HCEC 1CT (cell line): ENCODE data around the gene ROBO1.
"Not testable (repeated sequence)": the region's sequence is repeated elsewhere in the genome, so short reads cannot be mapped to it uniquely, and the experiment has no call there.

Experiments
- DNase-seq: peaks from one replicate; pipeline ENCODE4 v3.0.0-alpha.2; 2017

ROBO1 gene

GRCh38 chr3:78900426-78900825 is 867.4 kb downstream of the ROBO1 start:
- peak; percentile 62 for DNase-seq

- peak; percentile 30 for DNase-seq
Measured at GRCh38 chr3:78895528-78895927, 872.3 kb downstream of the ROBO1 start.

GRCh38 chr3:78894787-78895186 is 873.0 kb downstream of the ROBO1 start:
- no peak for DNase-seq

GRCh38 chr3:78893161-78893560 is 874.6 kb downstream of the ROBO1 start:
- DNase-seq: no peak

GRCh38 chr3:78889348-78889747 is 878.5 kb downstream of the ROBO1 start:
- DNase-seq: no peak

GRCh38 chr3:78888635-78889034 is 879.2 kb downstream of the ROBO1 start:
- DNase-seq: peak; percentile 69

GRCh38 chr3:78887547-78888011 is 880.2 kb downstream of the ROBO1 start:
- peak; percentile 62 for DNase-seq

GRCh38 chr3:78887029-78887428 is 880.8 kb downstream of the ROBO1 start:
- DNase-seq: peak; percentile 78

- not testable (repeated sequence) for DNase-seq
Measured at GRCh38 chr3:78884567-78884966, 883.2 kb downstream of the ROBO1 start.

GRCh38 chr3:78882251-78882650 is 885.5 kb downstream of the ROBO1 start:
- DNase-seq: no peak

GRCh38 chr3:78881501-78881900 is 886.3 kb downstream of the ROBO1 start:
- DNase-seq: no peak

- DNase-seq: no peak
Measured at GRCh38 chr3:78880603-78881461, 887.0 kb downstream of the ROBO1 start.

- peak; percentile 54 for DNase-seq
Measured at GRCh38 chr3:78879295-78879860, 888.4 kb downstream of the ROBO1 start.

GRCh38 chr3:78878789-78879188 is 889.0 kb downstream of the ROBO1 start:
- DNase-seq: no peak

- DNase-seq: peak; percentile 75
Measured at GRCh38 chr3:78878011-78878410, 889.8 kb downstream of the ROBO1 start.

- DNase-seq: peak; percentile 73
Measured at GRCh38 chr3:78875851-78876250, 891.9 kb downstream of the ROBO1 start.

- DNase-seq: no peak
Measured at GRCh38 chr3:78875436-78875835, 892.4 kb downstream of the ROBO1 start.

GRCh38 chr3:78873641-78874040 is 894.2 kb downstream of the ROBO1 start:
- DNase-seq: peak; percentile 51

- no peak for DNase-seq
Measured at GRCh38 chr3:78872195-78872594, 895.6 kb downstream of the ROBO1 start.

GRCh38 chr3:78871048-78871447 is 896.8 kb downstream of the ROBO1 start:
- DNase-seq: no peak

GRCh38 chr3:78870484-78870883 is 897.3 kb downstream of the ROBO1 start:
- DNase-seq: no peak

GRCh38 chr3:78868570-78868969 is 899.2 kb downstream of the ROBO1 start:
- no peak for DNase-seq

- peak; percentile 34 for DNase-seq
Measured at GRCh38 chr3:78867409-78868372, 900.1 kb downstream of the ROBO1 start.
